ENCODE measurements around the gene MORN3.
"Not testable (repeated sequence)": the region's sequence is repeated elsewhere in the genome, so short reads cannot be mapped to it uniquely, and the experiment has no call there.

- TF ChIP-seq CTCF, EP300 (IDR thresholded peaks at IDR 0.05): not testable (repeated sequence)
Measured at GRCh38 chr12:121679661-121680197, 10.3 kb upstream of the MORN3 start.
